Airway epithelial cell (primary cell): Measurements from ENCODE around the gene CDKN2A. TPM values are rescaled to one million over a fixed set of nuclear protein-coding genes. Genes with fewer than 3 reads are reported as not detected.

Source experiments
- total RNA-seq: library from RNA; depleted of rRNA; stranded (reverse); fragments of >200 nt; gene quantifications from 2 replicates; pipeline ENCODE4 v1.2.3, GENCODE V29; 2015

Gene CDKN2A
- 18.5 and 21.6 TPM in 2 replicates for total RNA-seq

GRCh38 chr9:21993893-21994555 lies at the start of gene CDKN2A:
TSS of gene CDKN2A (minus strand) at chr9:21994392.

GRCh38 chr9:22008717-22009505 lies 14.7 kb upstream of the CDKN2A start, which contains the start of gene CDKN2B:
TSS of gene CDKN2B (minus strand) at chr9:22009305. CDS start at chr9:22008953, 352 bp downstream.

GRCh38 chr9:21994556-21995005 lies 389 bp upstream of the CDKN2A start, which contains the start of gene CDKN2B-AS1:
TSS of gene CDKN2B-AS1 (plus strand) at chr9:21994791.

Other genes starting within 250 kb of the CDKN2A start
- gene MTAP, start 191.8 kb downstream of the CDKN2A start, total RNA-seq, result 31.4 and 44.5 TPM in 2 replicates
- 0.56 and 0.65 TPM in 2 replicates for gene CDKN2B-AS1, start 399 bp upstream of the CDKN2A start, total RNA-seq
- gene CDKN2B, start 14.9 kb upstream of the CDKN2A start, total RNA-seq, result 46.7 and 64.8 TPM in 2 replicates